ENCODE measurements around the gene MAGI2.

Gene MAGI2

GRCh38 chr7:78479348-78479747 lies 974.1 kb downstream of the MAGI2 start:
- TF ChIP-seq CTCF (IDR thresholded peaks at IDR 0.05; ENCODE audit: low read depth, low read length) = no peak
- H3K4me3 ChIP-seq (ENCODE audit: low read depth, low read length) = no peak overlapping the region

GRCh38 chr7:78476851-78477405 lies 976.5 kb downstream of the MAGI2 start:
- TF ChIP-seq CTCF (IDR thresholded peaks at IDR 0.05; ENCODE audit: low read depth, low read length) = no peak
- H3K4me3 ChIP-seq (ENCODE audit: low read depth, low read length) = no peak overlapping the region

- no peak for TF ChIP-seq CTCF (IDR thresholded peaks at IDR 0.05; ENCODE audit: low read depth, low read length)
Observed at GRCh38 chr7:78473571-78474301, 979.7 kb downstream of the MAGI2 start.

GRCh38 chr7:78473021-78473420 lies 980.4 kb downstream of the MAGI2 start:
- TF ChIP-seq CTCF (IDR thresholded peaks at IDR 0.05; ENCODE audit: low read depth, low read length) = no peak
- no peak overlapping the region for H3K4me3 ChIP-seq (ENCODE audit: low read depth, low read length)

More at GRCh38 chr7:78473571-78474301, 979.7 kb downstream of the MAGI2 start:
- H3K4me3 ChIP-seq (ENCODE audit: low read depth, low read length) = no peak overlapping the region

- no peak for TF ChIP-seq CTCF (IDR thresholded peaks at IDR 0.05; ENCODE audit: low read depth, low read length)
- H3K4me3 ChIP-seq (ENCODE audit: low read depth, low read length) = no peak overlapping the region
Observed at GRCh38 chr7:78472519-78472918, 980.9 kb downstream of the MAGI2 start.

- no peak for TF ChIP-seq CTCF (IDR thresholded peaks at IDR 0.05; ENCODE audit: low read depth, low read length)
- H3K4me3 ChIP-seq (ENCODE audit: low read depth, low read length) = no peak overlapping the region
Observed at GRCh38 chr7:78465894-78466293, 987.6 kb downstream of the MAGI2 start.

GRCh38 chr7:78463039-78463438 lies 990.4 kb downstream of the MAGI2 start:
- TF ChIP-seq CTCF (IDR thresholded peaks at IDR 0.05; ENCODE audit: low read depth, low read length) = no peak

More at GRCh38 chr7:78463039-78463438, 990.4 kb downstream of the MAGI2 start:
- no peak overlapping the region for H3K4me3 ChIP-seq (ENCODE audit: low read depth, low read length)
